Natural killer cell treated with Interleukin-12 subunit alpha and Interleukin-12 subunit beta and Interleukin-15 and Interleukin-18, amount 100 ng/mL, for 72 hours (primary cell): ENCODE results near the gene NLRP12. TPM values are rescaled to one million over a fixed set of nuclear protein-coding genes. Genes with fewer than 3 reads are reported as not detected.
"Not testable (repeated sequence)": the region's sequence is repeated elsewhere in the genome, so short reads cannot be mapped to it uniquely, and the experiment has no call there.

Experiments
- ATAC-seq, 2 donors: fragments of 150-1000 bp; cut with Tn5 transposase in 1 of 2; sonication (Bioruptor Pico), chemical (Tn5 transposase) in 1 of 2; 2 replicates each; pipeline ENCODE4 v1.10.0; 2021
- DNase-seq: peaks from one replicate; pipeline ENCODE4 v3.0.0; 2022; ENCODE audit warnings: low spot score
- H3K27ac Mint-ChIP-seq, 2 donors: 1 replicate in 1 of 2; 2 replicates in 1 of 2; pipeline ENCODE4 v1.8.0; 2022; ENCODE audit warnings: mixed read lengths in 2 of 2, mild to moderate bottlenecking in 1 of 2, moderate library complexity in 1 of 2
- H3K27me3 Mint-ChIP-seq, 2 donors: 1 replicate in 1 of 2; 2 replicates in 1 of 2; pipeline ENCODE4 v1.8.0; 2022; ENCODE audit warnings: mixed read lengths in 2 of 2
- H3K36me3 Mint-ChIP-seq: one replicate; pipeline ENCODE4 v1.8.0; 2022; ENCODE audit warnings: mixed read lengths
- H3K4me1 Mint-ChIP-seq, 2 donors: 1 replicate in 1 of 2; 2 replicates in 1 of 2; pipeline ENCODE4 v1.8.0; 2022; ENCODE audit warnings: low read depth in 2 of 2, mixed read lengths in 2 of 2, mild to moderate bottlenecking in 1 of 2
- H3K4me3 Mint-ChIP-seq: one replicate; pipeline ENCODE4 v1.8.0; 2022; ENCODE audit warnings: mixed read lengths
- H3K9me3 Mint-ChIP-seq: 2 replicates; pipeline ENCODE4 v1.8.0; 2022; ENCODE audit warnings: mixed read lengths
- total RNA-seq, 2 donors: library from RNA; stranded (reverse); gene quantifications; one replicate each; pipeline ENCODE4 v1.2.3, GENCODE V29; 2022

NLRP12 gene
- total RNA-seq, 2 donors from 2014 or later = 3.0 TPM; not detected in 1

- DNase-seq = no peak
- H3K27me3 Mint-ChIP-seq = peaks cover 6 to 8% of the 10 kb centered on the region in 2 donors
- H3K27ac Mint-ChIP-seq = no peak overlapping the region
- no peak overlapping the region for H3K4me3 Mint-ChIP-seq
- no peak for ATAC-seq
- no peaks in the 10 kb centered on the region for H3K4me1 Mint-ChIP-seq
- no peaks in the 10 kb centered on the region for H3K9me3 Mint-ChIP-seq
- H3K36me3 Mint-ChIP-seq = no peaks in the 10 kb centered on the region
Observed at GRCh38 chr19:53782698-53783097, 41.4 kb downstream of the NLRP12 start.

- not testable (repeated sequence) for DNase-seq, H3K36me3 Mint-ChIP-seq, ATAC-seq, H3K27me3 Mint-ChIP-seq, H3K4me1 Mint-ChIP-seq, H3K27ac Mint-ChIP-seq, H3K4me3 Mint-ChIP-seq, H3K9me3 Mint-ChIP-seq
Observed at GRCh38 chr19:53781332-53781731, 42.8 kb downstream of the NLRP12 start.

GRCh38 chr19:53780506-53780905 is 43.6 kb downstream of the NLRP12 start:
- no peaks in the 10 kb centered on the region for H3K4me1 Mint-ChIP-seq
- H3K9me3 Mint-ChIP-seq = no peaks in the 10 kb centered on the region
- no peak for DNase-seq
- H3K36me3 Mint-ChIP-seq = no peaks in the 10 kb centered on the region
- no peak for ATAC-seq
- H3K4me3 Mint-ChIP-seq = no peak overlapping the region
- H3K27me3 Mint-ChIP-seq = peaks cover 3 to 5% of the 10 kb centered on the region in 2 donors
- H3K27ac Mint-ChIP-seq = no peak overlapping the region

GRCh38 chr19:53775524-53775923 is 48.6 kb downstream of the NLRP12 start:
- Mint-ChIP-seq H3K4me3 (no peak overlapping the region), H3K4me1 (no peaks in the 10 kb centered on the region), H3K9me3 (no peaks in the 10 kb centered on the region), H3K36me3 (no peaks in the 10 kb centered on the region), H3K27me3 (peaks cover 2 to 6% of the 10 kb centered on the region in 2 donors), H3K27ac (no peak overlapping the region)
- DNase-seq (no peak), ATAC-seq (no peak)

DNA sequence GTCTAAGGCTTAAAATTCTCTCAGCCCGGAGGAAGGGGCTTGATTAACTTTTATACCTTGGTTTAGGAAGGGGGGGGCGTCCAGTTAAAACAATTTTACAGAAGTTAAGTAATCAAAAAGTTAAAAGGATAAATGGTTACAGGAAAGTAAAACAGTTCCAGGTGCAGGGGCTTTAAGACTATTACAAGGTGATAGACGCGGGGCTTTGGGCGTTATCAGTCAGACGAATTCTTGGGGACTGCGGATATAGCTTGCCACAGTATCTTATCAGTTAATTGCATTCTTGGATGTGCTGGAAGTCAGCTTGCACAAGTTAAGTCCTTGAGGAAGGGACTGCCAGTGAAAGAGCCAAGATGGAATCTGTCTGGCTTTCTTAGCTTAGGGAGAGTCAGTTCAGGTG is 49.6 kb downstream of the NLRP12 start:
- not testable (repeated sequence) for H3K36me3 Mint-ChIP-seq, H3K4me3 Mint-ChIP-seq, H3K9me3 Mint-ChIP-seq, ATAC-seq, H3K4me1 Mint-ChIP-seq, H3K27me3 Mint-ChIP-seq, H3K27ac Mint-ChIP-seq, DNase-seq

DNA sequence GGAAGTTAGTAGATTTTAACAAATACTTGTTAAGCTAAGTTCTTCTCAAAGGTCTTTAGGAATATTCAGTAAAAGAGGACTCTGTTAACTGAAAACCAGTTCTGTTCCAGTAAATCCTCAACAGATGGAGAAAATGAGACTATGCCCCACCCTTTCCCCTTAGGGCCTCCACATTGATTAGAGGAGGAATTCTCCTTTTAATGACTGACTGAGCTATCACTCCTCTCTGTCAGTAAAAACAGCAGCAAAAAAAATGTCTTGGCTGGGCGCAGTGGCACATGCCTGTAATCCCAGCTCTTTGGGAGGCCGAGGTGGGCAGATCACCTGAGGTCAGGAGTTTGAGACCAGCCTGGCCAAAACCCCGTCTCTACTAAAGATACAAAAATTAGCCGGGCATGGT is 50.1 kb downstream of the NLRP12 start:
- no peak overlapping the region for H3K4me3 Mint-ChIP-seq
- ATAC-seq (no peak), DNase-seq (no peak)
- H3K27me3 Mint-ChIP-seq = peaks cover 2 to 6% of the 10 kb centered on the region in 2 donors
- no peaks in the 10 kb centered on the region for H3K36me3 Mint-ChIP-seq
- H3K27ac Mint-ChIP-seq = no peak overlapping the region
- no peaks in the 10 kb centered on the region for H3K9me3 Mint-ChIP-seq
- no peaks in the 10 kb centered on the region for H3K4me1 Mint-ChIP-seq

DNA sequence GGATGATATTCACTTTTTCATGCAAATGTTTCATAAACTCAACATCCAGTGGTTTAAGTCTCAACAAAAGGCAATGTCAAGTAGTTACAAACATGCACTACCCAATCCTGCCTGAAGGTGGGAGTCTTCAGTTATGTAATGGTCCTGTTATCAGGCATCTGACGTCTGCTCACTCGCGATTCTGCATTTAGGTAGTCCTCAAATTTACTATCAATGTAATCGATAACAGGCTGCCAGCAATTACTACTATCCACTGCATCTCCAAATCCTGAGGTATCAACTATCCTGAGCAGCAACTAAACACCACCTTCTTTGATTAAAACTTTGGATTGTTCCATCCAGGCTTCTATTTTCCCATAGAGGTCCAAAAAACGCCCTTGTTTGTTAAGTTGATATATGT is 51.2 kb downstream of the NLRP12 start:
- H3K27me3 Mint-ChIP-seq = peaks cover 4 to 6% of the 10 kb centered on the region in 2 donors
- H3K4me1 Mint-ChIP-seq = no peaks in the 10 kb centered on the region
- H3K4me3 Mint-ChIP-seq = no peak overlapping the region
- DNase-seq (peak; percentile 64), ATAC-seq (no peak)
- no peaks in the 10 kb centered on the region for H3K36me3 Mint-ChIP-seq
- no peaks in the 10 kb centered on the region for H3K9me3 Mint-ChIP-seq
- no peak overlapping the region for H3K27ac Mint-ChIP-seq

GRCh38 chr19:53771144-53771543 is 53.0 kb downstream of the NLRP12 start:
- Mint-ChIP-seq H3K27me3 (peaks cover 5 to 6% of the 10 kb centered on the region in 2 donors), H3K9me3 (no peaks in the 10 kb centered on the region), H3K27ac (no peak overlapping the region), H3K4me1 (no peaks in the 10 kb centered on the region), H3K4me3 (no peak overlapping the region), H3K36me3 (no peaks in the 10 kb centered on the region)
- DNase-seq (no peak), ATAC-seq (no peak)

DNA sequence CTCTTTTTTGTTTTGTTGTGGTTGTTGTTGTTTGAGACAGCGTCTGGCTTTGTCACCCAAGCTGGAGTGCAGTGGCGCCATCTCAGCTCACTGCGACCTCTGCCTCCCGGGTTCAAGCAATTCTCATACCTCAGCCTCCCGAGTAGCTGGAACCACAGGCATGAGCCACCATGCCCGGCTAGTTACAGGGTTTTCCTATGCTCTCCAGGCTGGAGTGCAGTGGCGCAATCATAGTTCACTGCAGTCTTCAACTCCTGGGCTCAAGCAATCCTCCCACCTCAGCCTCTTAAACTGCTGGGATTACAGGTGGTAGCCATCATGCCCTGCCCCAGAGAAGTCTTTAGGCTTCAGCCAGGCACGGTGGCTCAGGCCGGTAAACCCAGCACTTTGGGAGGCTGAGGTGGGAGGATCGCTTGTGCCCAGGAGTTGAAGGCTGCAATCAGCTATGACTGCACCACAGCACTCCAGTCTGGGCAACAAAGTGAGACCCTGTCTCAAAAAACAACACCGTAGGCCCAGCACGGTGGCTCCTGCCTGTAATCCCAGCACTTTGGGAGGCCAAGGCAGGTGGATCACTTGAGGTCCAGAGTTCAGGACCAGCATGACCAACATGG is 54.3 kb downstream of the NLRP12 start:
- H3K27me3 Mint-ChIP-seq, DNase-seq, H3K9me3 Mint-ChIP-seq, H3K27ac Mint-ChIP-seq, H3K4me1 Mint-ChIP-seq, ATAC-seq, H3K4me3 Mint-ChIP-seq, H3K36me3 Mint-ChIP-seq: not testable (repeated sequence)

- Mint-ChIP-seq H3K9me3 (no peaks in the 10 kb centered on the region), H3K4me1 (no peaks in the 10 kb centered on the region), H3K36me3 (no peaks in the 10 kb centered on the region), H3K27me3 (peaks cover 3 to 6% of the 10 kb centered on the region in 2 donors), H3K27ac (no peak overlapping the region), H3K4me3 (no peak overlapping the region)
- ATAC-seq (no peak), DNase-seq (no peak)
Observed at GRCh38 chr19:53768401-53768800, 55.7 kb downstream of the NLRP12 start.

- H3K9me3 Mint-ChIP-seq, H3K27ac Mint-ChIP-seq, H3K4me3 Mint-ChIP-seq, H3K27me3 Mint-ChIP-seq, H3K36me3 Mint-ChIP-seq, DNase-seq, ATAC-seq, H3K4me1 Mint-ChIP-seq: not testable (repeated sequence)
Observed at GRCh38 chr19:53758991-53759390, 65.1 kb downstream of the NLRP12 start.

Other genes with a start within 250 kb of the NLRP12 start
- not detected for gene DPRX, start 192.3 kb downstream of the NLRP12 start, total RNA-seq
- gene MYADM, start 43.6 kb upstream of the NLRP12 start, total RNA-seq = 10 to 100 TPM; 17.8 to 17.9 TPM
- 1 to 10 TPM in 1 of 2 donors, not detected in 1; 1.1 TPM for gene PRKCG, start 57.9 kb upstream of the NLRP12 start, total RNA-seq
- not detected for gene CACNG7, start 85.0 kb upstream of the NLRP12 start, total RNA-seq
- gene CACNG8, start 138.6 kb upstream of the NLRP12 start, total RNA-seq = 1 to 10 TPM in 1 of 2 donors, not detected in 1; 1.7 TPM
- under 1 TPM in 1 of 2 donors, not detected in 1; 0.53 TPM for gene CACNG6, start 167.3 kb upstream of the NLRP12 start, total RNA-seq
- not detected for gene VSTM1, start 239.6 kb upstream of the NLRP12 start, total RNA-seq